Measurements from ENCODE around the gene CD79A.
"Not testable (repeated sequence)": the region's sequence is repeated elsewhere in the genome, so short reads cannot be mapped to it uniquely, and the experiment has no call there.

CD79A gene

GRCh38 chr19:41863209-41863931 lies 13.7 kb upstream of the CD79A start:
- DNase-seq (ENCODE audit: low spot score): no peak

DNA sequence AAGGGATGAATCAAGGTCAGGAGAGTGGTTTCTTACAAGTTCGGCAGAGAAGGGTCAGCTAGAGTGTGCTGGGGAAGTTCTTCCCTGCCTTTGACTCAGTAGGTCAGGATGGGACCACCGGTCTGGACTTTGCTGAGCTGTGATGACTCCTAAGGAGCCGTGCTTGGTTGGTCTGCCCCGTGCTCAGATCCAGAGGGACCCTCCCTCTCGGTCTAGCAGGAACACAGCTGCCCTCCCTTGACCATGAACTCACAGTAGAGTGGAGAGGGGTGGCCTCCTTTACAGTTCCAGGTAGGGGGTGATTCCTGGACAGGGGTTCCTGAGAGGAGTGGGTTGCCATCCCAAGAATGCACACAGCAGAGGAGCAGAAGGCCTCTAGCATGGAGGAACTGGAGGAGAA lies 12.7 kb upstream of the CD79A start:
- no peak for DNase-seq (ENCODE audit: low spot score)

DNA sequence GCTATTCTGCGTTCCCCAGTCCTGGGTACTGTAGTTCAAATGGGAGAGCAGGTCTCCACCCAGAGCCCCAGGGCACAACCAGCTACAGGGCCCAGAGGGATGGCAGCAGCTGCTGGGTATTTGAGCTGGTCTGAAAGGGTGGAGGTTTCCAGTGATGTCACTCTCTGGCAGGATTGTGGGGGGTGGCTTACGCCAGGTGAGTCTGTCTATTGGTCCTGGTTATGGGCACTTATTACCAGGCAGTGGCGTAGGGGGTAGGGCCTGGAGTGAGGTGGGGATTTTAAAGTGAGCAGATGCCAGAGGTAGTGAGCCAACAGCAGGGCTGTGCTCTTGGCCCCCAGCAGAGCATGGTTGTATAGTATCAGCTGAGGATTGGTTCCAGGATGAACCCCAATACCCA lies 10.8 kb upstream of the CD79A start:
- DNase-seq (ENCODE audit: low spot score): no peak

DNA sequence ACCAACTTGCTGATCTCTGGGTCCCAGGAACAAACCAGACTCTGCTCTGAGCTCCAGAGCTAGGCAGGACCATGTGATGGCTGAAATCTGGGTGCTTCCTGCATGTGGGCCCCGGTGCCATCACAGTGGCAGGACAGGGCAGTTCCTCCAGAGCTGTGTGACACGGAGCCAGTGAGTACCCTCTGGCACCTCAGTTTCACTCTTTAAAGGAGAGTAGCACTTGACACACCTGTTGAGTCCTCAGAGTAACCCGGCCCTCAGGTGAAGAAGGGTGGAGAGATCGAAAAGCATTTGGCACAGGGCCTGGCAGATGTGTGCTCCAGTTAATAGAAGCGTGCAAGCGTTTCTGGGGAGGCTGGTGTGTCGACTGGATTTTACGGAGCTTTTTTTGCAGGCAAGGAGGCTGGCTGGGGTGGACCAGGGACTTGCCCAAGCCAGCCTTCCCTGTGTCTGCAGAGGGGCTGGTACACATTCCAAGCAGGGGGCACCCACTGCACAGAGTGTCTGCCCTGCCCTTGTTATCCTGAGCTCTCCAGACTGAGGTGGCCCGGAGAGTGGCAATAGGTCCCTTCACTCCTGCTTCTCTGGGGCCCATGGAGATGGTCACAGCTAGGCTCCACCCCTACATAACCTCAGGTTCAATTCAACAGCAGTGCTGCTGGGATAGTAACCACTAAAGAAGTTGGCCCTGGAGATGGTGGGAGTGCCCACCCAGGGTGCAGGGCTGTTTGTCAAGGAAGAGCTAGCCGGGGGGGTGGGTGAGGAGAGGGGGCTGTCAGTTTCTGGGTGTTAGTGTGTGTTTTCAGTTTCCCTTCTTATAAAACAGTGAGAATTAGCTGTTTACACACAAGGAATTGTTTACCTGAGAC lies 8.7 kb upstream of the CD79A start:
- no peak for DNase-seq (ENCODE audit: low spot score)

- no peak for DNase-seq (ENCODE audit: low spot score)
Observed at GRCh38 chr19:41868989-41869300, 8.1 kb upstream of the CD79A start.

DNA sequence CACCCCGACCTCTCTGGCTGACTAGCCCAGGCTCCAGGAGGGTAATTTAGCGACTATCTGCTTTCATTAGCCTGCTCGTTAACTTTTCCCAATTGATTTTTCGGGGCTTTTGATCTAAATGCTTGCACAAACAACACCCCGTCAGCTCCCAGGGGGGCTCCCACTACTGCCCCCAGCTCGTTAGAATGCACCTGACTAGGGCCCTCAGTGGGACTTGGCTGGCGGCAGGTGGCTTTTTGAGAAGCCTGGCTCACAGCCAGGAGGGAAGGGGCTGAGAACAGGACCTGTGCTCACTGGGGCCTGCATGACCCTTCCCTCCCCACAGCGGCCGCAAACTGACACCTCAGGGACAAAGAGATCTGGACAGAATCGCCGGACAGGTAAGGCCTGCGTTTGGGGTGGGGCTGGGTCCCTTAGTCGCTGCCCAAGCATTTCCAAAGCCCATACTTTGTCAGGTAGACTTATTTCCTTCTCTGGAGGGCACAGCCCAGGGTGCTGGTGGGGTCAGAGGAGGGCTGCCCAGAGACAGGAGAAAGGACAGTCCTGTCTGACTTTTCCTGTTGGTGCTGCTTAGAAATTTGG lies 7.6 kb upstream of the CD79A start:
- DNase-seq (ENCODE audit: low spot score): no peak

DNA sequence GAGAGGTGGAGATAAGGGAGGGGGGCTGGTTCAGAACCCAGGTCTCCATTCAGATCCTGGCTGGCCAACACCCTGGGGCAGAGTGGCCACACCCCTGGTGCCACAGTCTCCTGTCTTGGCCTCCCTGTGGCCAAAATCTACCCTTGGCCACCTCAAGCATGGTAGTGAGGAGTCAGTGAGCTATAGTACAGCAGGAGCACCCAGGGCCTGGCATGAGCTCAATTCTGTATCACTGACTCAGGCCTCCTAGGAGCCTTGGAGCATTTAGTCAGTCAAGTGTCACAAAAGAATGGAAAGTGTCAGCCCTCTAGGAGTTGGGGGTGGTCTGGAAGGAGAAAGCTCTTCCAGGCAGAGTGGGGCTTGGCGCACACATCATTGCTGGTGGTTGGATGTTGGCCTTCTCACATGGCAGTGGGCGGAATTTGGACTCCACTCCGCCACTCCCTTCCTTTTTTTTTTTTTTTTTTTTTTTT lies 6.6 kb upstream of the CD79A start:
- DNase-seq (ENCODE audit: low spot score): no peak

DNA sequence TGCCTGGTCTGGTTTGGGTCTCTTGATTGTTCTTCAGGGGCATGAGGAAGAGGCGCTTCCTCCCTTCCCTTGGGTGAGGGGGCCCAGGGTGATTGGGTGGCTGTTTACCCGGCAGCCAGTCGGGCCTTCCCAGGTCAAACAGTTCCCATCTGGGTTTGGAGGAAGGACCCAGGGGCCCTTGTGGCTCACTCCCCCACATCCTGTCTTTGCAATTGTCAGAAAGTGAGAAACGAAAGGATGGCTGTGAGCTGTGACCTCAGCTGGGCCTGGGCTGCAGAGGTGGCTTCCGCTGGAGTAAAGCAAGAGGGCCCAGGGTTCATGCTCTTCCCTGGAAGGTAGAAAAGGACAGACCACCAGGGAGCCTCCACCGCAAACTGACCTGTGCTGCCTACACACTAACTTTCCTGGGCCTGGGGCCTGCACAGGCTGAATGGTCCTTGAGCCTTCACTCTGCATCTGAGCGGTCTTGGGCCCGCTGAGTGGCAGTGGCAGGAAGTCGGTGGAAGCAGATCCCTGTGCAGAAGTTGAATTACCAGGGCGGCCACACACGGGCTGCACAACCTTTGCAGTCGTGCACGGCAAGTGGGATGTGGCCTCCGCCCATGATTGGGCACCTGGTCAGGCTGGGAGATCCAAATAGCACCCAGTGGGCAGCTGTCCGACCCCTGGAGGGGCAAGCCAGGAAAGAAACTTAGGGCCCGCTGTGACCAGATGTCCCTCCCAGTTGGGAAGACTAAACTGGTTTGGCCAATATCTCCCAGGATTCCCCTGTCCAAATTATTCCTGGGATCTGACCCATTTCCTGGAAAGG lies 5.3 kb upstream of the CD79A start:
- DNase-seq (ENCODE audit: low spot score): no peak

DNA sequence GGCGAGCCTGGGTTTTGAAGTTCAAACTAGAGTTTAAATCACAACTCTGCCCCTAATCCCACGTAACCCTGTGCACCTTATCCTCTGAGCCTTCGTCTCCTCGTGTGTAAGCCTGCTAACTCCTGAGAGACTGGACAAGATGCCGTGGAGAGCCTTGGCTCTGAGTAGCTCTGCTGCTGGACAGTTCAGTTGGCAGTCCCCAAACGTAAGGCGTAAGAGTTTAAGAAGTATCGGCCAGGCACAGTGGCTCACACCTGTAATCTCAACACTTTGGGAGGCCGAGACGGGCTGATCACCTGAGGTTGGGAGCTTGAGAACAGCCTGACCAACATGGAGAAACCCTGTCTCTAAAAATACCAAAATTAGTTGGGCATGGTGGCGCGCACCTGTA lies 4.7 kb upstream of the CD79A start:
- DNase-seq (ENCODE audit: low spot score): no peak

DNA sequence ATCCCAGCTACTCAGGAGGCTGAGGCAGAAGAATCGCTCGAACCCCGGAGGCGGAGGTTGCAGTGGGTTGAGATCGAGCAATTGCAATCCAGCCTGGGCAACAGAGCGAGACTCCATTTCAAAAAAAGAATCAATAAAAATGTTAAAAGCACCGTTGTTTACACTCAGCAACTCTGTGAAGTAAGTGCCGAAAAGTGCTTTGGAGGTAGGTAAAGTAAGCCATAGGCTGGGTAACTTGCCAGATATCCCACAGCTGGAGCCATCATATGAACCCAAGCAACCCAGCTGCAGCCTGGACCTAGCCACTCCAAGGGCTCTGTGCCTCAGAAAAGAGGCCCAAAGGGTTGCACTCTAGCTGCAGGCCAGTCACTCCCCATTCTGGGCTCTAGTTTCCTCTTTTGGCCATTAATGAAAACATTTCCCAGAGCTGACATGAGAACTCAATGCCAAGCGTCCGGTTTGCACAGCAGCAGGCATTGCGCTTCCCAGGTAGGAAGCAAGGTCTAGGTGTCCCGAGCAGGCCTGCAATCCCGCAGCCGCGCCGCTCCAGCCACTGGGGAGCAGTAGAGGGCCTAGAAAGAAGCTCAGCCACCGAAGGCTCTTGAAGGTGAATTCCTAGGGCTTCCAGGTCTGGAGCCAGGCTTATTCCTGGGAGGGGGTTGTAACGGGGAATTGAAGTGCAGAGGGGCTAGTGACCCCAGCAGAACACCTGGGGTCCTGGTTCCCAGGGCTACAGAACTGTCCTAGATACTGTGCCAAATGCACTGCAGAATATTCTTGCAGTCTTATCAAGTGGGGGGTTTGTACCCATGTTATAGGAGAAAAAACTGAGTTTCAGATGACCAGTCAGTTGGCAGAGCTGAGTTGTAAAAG lies 4.1 kb upstream of the CD79A start:
- peak; percentile 83 for DNase-seq (ENCODE audit: low spot score)

DNA sequence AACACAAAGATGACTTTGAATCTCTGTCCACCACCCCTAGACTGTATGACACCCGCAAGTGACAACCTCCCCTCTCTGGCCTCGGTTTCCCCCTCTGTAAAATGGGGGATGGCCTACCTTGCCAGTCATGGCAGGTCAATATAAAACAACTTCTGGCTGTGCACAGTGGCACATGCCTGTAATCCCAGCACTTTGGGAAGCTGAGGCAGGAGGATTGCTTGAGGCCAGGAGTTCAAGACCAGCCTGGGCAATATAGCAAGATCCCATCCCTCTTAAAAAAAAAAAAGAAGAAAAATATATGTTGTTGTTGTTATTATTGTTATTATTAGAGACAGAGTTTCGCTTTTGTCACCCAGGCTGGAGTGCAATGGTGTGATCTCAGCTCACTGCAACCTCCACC lies 1.1 kb upstream of the CD79A start:
- not testable (repeated sequence) for DNase-seq (ENCODE audit: low spot score)

DNA sequence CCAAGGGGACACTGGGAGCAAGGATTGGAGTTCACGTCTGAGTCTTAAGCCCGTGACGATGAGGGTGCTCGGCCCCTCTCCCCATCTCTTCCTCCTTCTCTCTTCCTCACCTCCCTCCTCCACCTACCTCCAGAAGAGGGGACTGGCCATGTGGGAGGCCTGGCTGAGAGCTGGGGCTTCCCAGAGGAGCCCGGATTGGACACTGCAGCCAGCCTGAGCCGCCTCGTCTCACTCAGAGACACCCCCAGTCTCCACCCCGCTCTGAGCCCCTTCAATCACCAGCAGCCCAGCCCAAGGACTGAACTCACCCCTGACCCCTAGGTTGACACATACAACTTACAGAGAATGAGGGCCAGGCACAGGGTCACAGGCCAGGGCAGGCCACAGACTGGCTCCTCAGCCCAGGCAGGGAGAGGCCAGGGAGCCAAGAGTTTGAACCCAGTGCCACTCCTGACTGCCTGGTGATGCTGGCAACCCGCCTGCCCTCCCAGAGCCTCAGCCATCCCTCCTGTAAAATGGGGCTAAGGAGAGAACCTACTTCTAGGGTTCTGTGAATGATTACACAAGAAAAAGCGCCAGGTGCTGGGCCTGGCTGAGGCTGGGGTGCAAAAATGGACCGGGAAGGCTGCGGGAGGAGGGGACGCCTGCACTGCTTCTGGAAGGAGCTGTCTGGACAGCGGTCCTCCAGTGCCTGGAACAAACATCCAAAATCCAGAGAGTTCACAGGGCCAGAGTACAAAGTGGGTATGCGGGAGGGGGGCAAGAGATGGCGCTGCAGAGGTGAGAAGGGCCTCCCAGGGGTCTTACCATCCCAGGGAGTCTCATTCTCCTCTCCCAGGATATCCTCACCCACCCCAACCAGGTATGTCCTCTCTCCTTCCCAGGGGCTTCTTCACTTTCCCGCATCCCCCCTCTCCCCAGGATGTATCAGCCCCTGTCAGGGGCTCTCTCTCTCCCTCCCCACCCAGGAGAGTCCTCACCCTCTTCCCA lies 1.1 kb downstream of the CD79A start:
- DNase-seq (ENCODE audit: low spot score): no peak

GRCh38 chr19:41879080-41879479 lies 2.0 kb downstream of the CD79A start:
- DNase-seq (ENCODE audit: low spot score): no peak

GRCh38 chr19:41879670-41880328 lies 2.7 kb downstream of the CD79A start:
- no peak for DNase-seq (ENCODE audit: low spot score)

GRCh38 chr19:41880329-41880708 lies 3.2 kb downstream of the CD79A start:
- DNase-seq (ENCODE audit: low spot score): no peak

DNA sequence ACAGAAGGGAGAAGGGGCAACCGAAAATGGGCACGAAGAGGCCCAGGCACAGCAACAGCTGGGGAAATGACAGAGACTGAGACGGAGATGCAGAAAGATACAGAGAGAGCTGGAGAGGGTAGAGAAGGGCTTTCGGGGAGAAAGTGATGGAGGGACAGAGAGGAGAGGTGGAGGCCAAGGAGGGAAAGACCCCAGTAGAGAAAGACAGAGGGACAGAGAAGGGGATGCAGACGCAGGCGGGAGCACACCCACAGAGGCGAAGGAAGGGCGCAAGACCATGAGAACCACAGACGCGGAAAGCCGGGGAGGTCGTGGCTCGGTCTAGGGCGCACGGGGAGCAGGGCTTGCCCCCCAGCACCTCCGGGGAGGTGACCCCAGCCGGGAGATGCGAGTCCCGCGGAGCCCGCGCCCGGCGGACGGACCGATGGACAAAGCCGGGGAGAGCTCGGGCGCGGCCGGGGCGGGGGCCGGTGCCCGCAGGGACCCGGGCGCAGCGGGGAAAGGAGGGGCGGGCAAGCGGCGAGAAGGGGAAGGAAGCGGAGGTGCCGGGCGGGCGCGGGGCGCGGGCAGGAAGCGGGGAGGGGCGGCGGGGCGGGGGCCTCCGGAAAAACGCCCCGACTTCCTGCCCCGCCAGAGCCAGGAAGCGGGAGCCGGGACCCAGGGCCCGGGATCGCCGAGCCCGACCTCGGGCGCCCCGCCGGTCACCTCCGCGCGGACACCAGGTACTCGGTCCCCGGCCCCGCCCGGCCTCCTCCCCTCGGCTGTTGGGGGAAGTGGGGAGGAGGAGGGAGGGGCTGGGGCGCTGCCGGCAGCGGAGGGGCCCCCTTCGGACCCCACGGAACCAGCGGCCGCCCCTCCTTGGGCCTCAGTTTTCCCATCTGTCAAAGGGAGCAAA lies 5.7 kb downstream of the CD79A start, which contains the start of gene ARHGEF1:
TSS of gene ARHGEF1 (plus strand) at position 617 of the 895 bp plus-strand sequence. CDS start 4,899 bp downstream, outside the sequence.
- DNase-seq (ENCODE audit: low spot score): peak; percentile 62

- DNase-seq (ENCODE audit: low spot score): no peak
Observed at GRCh38 chr19:41883463-41883820, 6.4 kb downstream of the CD79A start.

All from HuH-7 (cell line).